Superior temporal gyrus (tissue), 1 donor: Measurements from ENCODE around the gene PCDHB5.
"Not testable (repeated sequence)": the region's sequence is repeated elsewhere in the genome, so short reads cannot be mapped to it uniquely, and the experiment has no call there.

Source experiments
- DNase-seq: peaks from one replicate; pipeline ENCODE4 v3.0.0-alpha.2; 2016; ENCODE audit errors: extremely low spot score

Gene PCDHB5

DNA sequence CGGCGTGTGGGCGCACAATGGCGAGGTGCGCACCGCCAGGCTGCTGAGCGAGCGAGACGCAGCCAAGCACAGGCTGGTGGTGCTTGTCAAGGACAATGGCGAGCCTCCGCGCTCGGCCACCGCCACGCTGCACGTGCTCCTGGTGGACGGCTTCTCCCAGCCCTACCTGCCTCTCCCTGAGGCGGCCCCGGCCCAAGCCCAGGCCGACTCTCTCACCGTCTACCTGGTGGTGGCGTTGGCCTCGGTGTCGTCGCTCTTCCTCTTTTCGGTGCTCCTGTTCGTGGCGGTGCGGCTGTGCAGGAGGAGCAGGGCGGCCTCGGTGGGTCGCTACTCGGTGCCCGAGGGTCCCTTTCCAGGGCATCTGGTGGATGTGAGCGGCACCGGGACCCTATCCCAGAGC is 17.1 kb downstream of the PCDHB5 start:
- DNase-seq = not testable (repeated sequence)

DNA sequence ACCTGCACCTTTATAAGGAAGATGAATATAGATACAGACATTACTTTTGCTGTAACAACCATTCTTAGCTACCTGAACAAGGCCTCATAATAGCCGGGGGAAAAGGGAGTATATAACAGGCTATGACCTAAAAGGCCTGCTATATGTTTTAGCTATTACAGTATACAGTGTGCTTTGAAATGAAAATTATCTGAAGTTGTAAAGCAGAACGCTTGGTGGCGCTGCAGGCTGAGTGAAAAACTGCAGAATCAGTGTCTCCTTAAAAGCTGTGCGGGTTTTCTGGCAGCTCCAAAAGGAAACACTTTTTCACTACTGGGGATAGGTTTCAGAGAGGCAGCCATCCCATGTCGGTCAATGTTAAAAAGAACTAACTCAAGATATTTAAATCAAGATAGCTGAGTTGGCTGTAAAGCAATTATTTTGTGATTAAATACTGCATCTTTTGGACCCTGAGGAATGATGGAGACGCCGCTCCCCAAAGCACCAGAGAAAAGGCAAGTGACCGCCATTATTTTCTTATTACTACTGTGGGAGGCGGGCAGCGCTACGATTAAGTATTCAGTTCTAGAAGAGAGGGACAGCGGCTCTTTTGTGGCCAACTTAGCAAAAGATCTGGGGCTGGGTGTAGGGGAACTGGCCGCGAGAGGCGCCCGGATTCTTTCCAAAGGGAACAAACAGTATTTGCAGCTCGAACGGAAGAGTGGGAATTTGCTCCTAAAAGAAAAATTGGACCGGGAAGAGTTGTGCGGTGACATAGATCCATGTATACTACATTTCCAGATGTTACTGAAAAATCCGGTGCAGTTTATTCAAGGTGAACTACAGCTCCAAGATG is 20.8 kb downstream of the PCDHB5 start:
- no peak for DNase-seq

DNA sequence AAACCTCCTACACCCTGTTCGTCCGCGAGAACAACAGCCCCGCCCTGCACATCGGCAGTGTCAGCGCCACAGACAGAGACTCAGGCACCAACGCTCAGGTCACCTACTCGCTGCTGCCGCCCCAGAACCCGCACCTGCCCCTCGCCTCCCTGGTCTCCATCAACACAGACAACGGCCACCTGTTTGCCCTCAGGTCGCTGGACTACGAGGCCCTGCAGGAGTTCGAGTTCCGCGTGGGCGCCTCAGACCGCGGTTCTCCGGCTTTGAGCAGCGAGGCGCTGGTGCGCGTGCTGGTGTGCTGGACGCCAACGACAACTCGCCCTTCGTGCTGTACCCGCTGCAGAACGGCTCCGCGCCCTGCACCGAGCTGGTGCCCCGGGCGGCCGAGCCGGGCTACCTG is 22.4 kb downstream of the PCDHB5 start:
- DNase-seq = not testable (repeated sequence)

DNA sequence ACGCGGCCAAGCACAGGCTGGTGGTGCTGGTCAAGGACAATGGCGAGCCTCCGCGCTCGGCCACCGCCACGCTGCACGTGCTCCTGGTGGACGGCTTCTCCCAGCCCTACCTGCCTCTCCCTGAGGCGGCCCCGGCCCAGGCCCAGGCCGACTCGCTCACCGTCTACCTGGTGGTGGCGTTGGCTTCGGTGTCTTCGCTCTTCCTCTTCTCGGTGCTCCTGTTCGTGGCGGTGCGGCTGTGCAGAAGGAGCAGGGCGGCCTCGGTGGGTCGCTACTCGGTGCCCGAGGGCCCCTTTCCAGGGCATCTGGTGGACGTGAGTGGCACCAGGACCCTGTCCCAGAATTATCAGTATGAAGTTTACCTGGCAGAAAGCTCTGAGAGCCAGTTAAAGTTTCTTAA is 22.9 kb downstream of the PCDHB5 start:
- DNase-seq = not testable (repeated sequence)

DNA sequence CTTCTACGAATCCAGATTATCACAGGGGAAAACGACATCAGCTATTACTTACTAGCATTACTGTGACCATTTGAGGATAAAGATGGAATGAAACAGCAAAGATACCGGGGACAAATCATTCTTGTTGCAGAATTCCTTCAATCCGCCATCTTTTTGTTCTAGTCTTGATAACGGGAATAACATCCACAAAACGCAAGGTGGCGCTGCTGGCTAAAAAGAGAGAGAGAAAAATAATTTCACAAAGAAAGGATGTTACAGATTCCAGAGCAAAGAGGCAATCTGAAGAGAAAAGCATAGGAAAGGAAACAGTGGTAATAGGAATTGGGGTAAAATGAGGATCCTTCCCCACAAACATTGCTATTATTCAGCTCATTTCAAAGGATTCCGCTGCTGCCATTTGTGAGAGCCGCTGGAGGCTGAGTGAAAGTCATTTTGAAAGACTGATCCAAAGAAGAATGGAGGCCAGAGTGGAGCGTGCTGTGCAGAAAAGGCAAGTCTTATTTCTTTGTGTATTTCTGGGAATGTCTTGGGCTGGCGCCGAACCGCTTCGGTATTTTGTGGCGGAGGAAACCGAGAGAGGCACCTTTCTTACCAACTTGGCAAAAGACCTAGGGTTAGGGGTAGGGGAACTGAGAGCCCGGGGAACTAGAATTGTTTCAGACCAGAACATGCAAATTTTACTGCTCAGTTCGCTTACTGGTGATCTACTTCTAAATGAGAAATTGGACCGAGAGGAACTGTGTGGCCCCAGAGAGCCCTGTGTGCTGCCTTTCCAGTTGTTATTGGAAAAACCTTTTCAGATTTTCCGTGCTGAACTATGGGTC is 37.6 kb downstream of the PCDHB5 start, which contains the start of gene PCDHB7:
TSS of gene PCDHB7 (plus strand) at position 264 of the 824 bp plus-strand sequence. CDS start at position 456, 192 bp downstream.
- DNase-seq = peak; percentile 67

DNA sequence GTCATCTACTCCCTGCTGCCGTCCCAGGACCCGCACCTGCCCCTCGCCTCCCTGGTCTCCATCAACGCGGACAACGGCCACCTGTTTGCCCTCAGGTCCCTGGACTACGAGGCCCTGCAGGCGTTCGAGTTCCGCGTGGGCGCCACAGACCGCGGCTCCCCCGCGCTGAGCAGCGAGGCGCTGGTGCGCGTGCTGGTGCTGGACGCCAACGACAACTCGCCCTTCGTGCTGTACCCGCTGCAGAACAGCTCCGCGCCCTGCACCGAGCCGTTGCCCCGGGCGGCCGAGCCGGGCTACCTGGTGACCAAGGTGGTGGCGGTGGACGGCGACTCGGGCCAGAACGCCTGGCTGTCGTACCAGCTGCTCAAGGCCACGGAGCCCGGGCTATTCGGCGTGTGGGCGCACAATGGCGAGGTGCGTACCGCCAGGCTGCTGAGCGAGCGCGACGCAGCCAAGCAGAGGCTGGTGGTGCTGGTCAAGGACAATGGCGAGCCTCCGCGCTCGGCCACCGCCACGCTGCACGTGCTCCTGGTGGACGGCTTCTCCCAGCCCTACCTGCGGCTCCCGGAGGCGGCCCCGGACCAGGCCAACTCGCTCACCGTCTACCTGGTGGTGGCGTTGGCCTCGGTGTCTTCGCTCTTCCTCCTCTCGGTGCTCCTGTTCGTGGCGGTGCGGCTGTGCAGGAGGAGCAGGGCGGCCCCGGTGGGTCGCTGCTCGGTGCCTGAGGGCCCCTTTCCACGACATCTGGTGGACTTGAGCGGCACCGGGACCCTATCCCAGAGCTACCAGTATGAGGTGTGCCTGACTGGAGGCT is 39.5 kb downstream of the PCDHB5 start:
- DNase-seq = not testable (repeated sequence)

DNA sequence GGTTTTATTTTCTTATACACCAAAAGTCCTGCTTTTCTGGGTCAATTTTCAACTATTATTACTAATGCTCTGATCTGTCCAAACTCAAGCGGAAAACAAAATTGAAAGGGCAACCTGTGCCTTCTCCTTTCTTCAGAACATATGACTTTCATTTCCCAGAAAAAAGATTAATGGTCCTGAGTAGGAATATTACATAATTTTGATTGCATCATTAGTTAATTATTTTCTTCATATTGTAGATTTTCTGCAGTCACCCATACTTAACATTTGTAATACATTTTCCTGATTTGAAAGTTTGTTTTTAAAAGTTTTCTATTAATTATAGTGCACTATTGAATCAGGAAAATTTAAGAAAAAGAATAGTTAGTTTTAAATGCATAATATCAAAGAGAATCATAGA is 40.9 kb downstream of the PCDHB5 start:
- DNase-seq = no peak

DNA sequence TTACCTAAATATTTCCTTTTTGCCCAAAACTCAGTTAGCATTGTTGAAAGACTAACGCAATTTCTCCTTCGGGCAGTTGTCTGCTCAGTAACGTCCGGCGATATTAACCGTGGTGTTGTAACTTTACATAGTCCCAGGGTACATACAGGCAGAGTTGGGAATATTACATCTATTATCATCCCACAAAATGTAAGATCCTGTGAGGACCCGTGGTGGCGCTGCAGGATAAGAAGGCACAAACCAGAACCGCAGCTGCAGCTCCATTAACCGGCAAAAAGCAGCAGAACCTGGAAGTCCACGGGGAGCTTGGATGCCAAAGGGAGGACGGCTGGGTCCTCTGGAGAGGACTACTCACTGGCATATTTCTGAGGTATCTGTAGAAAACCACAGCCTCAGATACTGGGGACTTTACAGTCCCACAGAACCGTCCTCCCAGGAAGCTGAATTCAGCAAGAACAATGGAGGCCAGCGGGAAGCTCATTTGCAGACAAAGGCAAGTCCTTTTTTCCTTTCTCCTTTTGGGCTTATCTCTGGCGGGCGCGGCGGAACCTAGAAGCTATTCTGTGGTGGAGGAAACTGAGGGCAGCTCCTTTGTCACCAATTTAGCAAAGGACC is 42.7 kb downstream of the PCDHB5 start, which contains the start of gene PCDHB8:
TSS of gene PCDHB8 (plus strand) at position 214 of the 615 bp plus-strand sequence. CDS start at position 459, 245 bp downstream.
- not testable (repeated sequence) for DNase-seq

DNA sequence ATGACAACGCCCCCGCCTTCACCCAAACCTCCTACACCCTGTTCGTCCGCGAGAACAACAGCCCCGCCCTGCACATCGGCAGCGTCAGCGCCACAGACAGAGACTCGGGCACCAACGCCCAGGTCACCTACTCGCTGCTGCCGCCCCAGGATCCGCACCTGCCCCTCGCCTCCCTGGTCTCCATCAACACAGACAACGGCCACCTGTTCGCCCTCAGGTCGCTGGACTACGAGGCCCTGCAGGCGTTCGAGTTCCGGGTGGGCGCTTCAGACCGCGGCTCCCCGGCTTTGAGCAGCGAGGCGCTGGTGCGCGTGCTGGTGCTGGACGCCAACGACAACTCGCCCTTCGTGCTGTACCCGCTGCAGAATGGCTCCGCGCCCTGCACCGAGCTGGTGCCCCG is 44.4 kb downstream of the PCDHB5 start:
- not testable (repeated sequence) for DNase-seq

DNA sequence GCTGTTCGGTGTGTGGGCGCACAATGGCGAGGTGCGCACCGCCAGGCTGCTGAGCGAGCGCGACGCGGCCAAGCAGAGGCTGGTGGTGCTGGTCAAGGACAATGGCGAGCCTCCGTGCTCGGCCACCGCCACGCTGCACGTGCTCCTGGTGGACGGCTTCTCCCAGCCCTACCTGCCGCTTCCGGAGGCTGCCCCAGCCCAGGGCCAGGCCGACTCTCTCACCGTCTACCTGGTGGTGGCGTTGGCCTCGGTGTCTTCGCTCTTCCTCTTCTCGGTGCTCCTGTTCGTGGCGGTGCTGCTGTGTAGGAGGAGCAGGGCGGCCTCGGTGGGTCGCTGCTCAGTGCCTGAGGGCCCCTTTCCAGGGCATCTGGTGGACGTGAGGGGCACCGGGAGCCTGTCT is 44.9 kb downstream of the PCDHB5 start:
- DNase-seq = not testable (repeated sequence)

DNA sequence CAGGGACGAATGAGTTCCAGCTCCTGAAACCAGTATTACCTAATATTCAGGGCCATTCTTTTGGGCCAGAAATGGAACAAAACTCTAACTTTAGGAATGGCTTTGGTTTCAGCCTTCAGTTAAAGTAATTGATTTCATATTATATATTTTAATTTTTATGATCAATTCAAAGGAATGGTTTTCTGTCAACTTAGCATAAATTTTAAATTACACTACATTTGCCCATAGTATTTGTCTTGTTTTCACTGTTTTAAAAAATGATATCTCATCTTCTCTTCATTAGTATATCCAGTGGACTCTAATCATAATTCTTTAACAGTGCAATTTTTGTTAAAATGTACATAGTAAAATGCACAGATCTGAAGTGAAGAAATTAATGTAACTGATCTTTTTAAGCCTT is 45.3 kb downstream of the PCDHB5 start:
- DNase-seq = no peak

DNA sequence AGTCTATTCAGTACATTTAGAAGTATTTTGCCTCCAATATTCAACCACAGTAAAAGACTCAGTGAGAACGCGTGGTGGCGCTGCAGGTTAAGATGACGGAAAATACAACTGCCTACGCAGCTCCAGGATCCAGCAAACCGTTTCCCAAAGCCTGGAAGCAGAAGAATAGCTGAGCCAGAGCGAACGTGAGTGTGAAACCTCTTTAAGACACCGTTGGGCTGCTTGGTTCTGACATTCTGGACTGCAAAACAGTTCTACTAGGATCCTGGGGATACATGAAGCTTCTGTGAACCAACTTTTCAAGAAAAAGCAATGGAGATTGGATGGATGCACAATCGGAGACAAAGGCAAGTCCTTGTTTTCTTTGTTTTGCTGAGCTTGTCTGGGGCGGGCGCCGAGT is 47.2 kb downstream of the PCDHB5 start, which contains the start of gene PCDHB16:
TSS of gene PCDHB16 (plus strand) at position 140 of the 400 bp plus-strand sequence. CDS start at position 313, 173 bp downstream.
- DNase-seq = peak; percentile 64

DNA sequence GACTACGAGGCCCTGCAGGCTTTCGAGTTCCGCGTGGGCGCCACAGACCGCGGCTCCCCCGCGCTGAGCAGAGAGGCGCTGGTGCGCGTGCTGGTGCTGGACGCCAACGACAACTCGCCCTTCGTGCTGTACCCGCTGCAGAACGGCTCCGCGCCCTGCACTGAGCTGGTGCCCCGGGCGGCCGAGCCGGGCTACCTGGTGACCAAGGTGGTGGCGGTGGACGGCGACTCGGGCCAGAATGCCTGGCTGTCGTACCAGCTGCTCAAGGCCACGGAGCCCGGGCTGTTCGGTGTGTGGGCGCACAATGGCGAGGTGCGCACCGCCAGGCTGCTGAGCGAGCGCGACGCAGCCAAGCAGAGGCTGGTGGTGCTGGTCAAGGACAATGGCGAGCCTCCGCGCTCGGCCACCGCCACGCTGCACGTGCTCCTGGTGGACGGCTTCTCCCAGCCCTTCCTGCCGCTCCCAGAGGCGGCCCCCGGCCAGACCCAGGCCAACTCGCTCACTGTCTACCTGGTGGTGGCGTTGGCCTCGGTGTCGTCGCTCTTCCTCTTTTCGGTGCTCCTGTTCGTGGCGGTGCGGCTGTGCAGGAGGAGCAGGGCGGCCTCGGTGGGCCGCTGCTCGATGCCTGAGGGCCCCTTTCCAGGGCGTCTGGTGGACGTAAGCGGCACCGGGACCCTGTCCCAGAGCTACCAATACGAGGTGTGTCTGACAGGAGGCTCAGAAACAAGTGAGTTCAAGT is 49.3 kb downstream of the PCDHB5 start:
- not testable (repeated sequence) for DNase-seq

DNA sequence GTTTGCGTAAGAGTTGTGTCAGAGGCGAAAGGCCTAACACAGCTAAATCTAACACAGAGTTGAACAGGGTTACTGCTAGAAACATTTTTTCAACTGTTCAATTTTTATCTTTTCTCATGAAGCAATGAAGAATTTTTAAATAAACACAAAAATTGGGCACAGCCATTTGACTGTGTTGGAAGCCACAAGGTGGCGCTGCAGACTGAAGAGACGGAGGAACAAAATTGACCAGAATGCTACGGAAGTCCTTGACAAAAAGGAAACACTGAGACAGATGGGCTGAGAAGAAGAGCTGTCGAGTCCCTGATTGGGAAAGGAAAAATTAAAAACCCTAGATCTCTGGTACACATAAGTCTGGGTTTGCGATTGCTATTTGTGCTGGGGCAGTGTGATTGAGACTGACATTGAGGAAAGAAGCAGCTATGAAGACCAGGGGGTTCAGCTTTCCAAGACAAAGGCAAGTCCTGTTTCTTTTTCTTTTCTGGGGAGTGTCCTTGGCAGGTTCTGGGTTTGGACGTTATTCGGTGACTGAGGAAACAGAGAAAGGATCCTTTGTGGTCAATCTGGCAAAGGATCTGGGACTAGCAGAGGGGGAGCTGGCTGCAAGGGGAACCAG is 52.0 kb downstream of the PCDHB5 start, which contains the start of gene PCDHB9:
TSS of gene PCDHB9 (plus strand) at position 265 of the 616 bp plus-strand sequence. CDS start at position 423, 158 bp downstream.
- peak; percentile 38 for DNase-seq
